IPS-18c (cell line): ENCODE measurements around the gene PNLIPRP1.

Experiments used
- H3K4me3 ChIP-seq: 2 replicates; pipeline ENCODE4 v1.7.0; 2013; ENCODE audit warnings: low read depth, mild to moderate bottlenecking, low read length, moderate library complexity; ENCODE audit not compliant: insufficient read depth
- H3K9me3 ChIP-seq: one replicate; pipeline ENCODE4 v1.6.1; 2013; ENCODE audit warnings: mild to moderate bottlenecking, low read length, moderate library complexity; ENCODE audit not compliant: control insufficient read depth, insufficient read depth

Gene PNLIPRP1

DNA sequence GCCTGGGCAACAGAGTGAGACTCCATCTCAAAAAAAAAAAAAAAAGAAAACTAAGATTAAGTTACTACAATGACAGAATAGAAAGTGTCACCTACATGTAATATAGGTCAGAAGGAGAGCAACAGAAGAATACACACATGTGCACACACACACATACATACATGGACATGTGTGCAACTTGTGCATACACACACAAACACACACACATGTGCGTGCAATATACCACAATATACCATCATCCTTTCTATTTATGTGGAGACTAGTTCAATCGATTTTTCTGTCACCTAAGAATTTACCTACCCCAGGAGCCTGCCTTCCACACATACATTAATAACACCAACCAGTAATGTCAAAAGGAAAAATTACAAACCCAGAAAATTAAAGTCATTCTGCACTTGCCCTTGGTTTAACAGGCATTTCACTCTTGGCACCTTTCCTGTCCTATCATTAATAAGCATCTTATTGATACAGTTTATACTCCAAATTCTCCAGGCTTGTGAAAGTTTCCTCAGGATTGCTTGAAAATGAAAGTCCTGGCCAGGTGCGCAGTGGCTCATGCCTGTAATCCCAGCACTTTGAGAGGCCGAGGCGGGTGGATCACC, 2.5 kb downstream of the PNLIPRP1 start:
- no peaks in the 10 kb centered on the region for H3K9me3 ChIP-seq
- no peak overlapping the region for H3K4me3 ChIP-seq

- no peak overlapping the region for H3K4me3 ChIP-seq
- H3K9me3 ChIP-seq = no peaks in the 10 kb centered on the region
These were observed 3.8 kb downstream of the PNLIPRP1 start for GRCh38 chr10:116594525-116595035.

- Histone ChIP-seq H3K9me3 (no peaks in the 10 kb centered on the region), H3K4me3 (no peak overlapping the region)
These were observed 5.3 kb downstream of the PNLIPRP1 start for GRCh38 chr10:116596062-116596461.

GRCh38 chr10:116597543-116597942, 6.8 kb downstream of the PNLIPRP1 start:
- H3K4me3 ChIP-seq = no peak overlapping the region
- no peaks in the 10 kb centered on the region for H3K9me3 ChIP-seq

- Histone ChIP-seq H3K9me3 (no peaks in the 10 kb centered on the region), H3K4me3 (no peak overlapping the region)
These were observed 7.6 kb downstream of the PNLIPRP1 start for GRCh38 chr10:116598329-116598728.

DNA sequence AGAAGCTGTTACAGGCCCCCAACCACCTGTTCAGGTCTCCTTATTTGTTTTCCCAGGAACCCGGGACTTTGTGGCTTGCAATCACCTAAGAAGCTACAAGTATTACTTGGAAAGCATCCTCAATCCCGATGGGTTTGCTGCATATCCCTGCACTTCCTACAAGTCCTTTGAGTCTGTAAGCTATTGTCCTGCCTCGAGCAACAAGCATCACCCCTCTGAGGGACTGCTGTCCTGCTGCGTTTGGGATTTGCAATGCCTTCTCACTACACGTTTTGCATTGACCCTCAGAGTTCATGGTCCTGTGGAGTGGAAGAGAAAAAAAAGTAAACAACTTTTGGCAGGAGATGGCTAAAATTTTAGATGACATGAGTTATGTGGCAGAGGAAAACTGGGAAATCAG, 9.2 kb downstream of the PNLIPRP1 start:
- H3K4me3 ChIP-seq = no peak overlapping the region
- H3K9me3 ChIP-seq = no peaks in the 10 kb centered on the region

- Histone ChIP-seq H3K9me3 (no peaks in the 10 kb centered on the region), H3K4me3 (no peak overlapping the region)
These were observed 12.1 kb downstream of the PNLIPRP1 start for GRCh38 chr10:116602648-116603400.

- H3K9me3 ChIP-seq = no peaks in the 10 kb centered on the region
These were observed 15.3 kb downstream of the PNLIPRP1 start for GRCh38 chr10:116606061-116606483.

GRCh38 chr10:116607336-116607735, 16.6 kb downstream of the PNLIPRP1 start:
- Histone ChIP-seq H3K4me3 (no peak overlapping the region), H3K9me3 (no peaks in the 10 kb centered on the region)

More at GRCh38 chr10:116606061-116606483, 15.3 kb downstream of the PNLIPRP1 start:
- H3K4me3 ChIP-seq = no peak overlapping the region

- peak overlapping the region; percentile 15 for H3K4me3 ChIP-seq
- H3K9me3 ChIP-seq = no peaks in the 10 kb centered on the region
These were observed 18.2 kb downstream of the PNLIPRP1 start for GRCh38 chr10:116608686-116609594.

DNA sequence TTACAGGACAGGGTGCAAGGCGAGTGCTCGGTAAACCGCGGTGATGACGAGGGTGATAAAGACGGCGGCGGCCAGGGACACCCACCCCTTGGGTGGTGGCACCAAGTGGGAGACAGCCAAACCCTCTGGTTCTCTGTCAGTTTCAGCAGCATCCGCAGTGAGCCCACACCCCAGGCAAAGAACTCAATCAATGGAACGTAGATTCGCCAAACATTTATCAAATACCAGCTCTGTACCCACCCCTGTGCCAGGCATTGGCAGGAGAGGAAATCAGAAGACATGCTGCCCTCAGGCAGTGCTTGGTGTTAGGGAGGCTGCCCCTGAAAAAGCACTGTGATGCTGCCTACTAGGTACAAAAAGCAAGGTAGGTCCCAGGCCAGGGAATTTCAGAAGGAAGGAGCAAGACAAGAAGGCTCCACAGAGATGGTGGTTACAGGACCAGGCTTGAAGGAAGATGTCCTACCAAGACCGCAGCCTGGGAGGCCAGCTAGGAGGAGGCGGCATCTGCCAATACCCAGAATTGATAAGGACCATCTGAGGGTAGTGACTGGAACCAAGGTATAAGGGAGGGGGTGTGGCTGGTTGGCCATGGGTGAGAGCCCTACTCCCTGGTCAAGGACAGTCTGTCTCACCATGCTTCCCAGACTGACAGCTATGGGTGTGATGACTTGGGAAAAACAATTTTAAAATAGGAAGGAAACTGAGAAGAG, 19.8 kb downstream of the PNLIPRP1 start:
- no peak overlapping the region for H3K4me3 ChIP-seq
- H3K9me3 ChIP-seq = no peaks in the 10 kb centered on the region

- no peak overlapping the region for H3K4me3 ChIP-seq
- no peaks in the 10 kb centered on the region for H3K9me3 ChIP-seq
These were observed 20.4 kb downstream of the PNLIPRP1 start for GRCh38 chr10:116611153-116611545.

GRCh38 chr10:116612107-116612769, 21.5 kb downstream of the PNLIPRP1 start:
- no peaks in the 10 kb centered on the region for H3K9me3 ChIP-seq

GRCh38 chr10:116613471-116613870, 22.7 kb downstream of the PNLIPRP1 start:
- Histone ChIP-seq H3K9me3 (no peaks in the 10 kb centered on the region), H3K4me3 (no peak overlapping the region)

More at GRCh38 chr10:116612107-116612769, 21.5 kb downstream of the PNLIPRP1 start:
- no peak overlapping the region for H3K4me3 ChIP-seq

DNA sequence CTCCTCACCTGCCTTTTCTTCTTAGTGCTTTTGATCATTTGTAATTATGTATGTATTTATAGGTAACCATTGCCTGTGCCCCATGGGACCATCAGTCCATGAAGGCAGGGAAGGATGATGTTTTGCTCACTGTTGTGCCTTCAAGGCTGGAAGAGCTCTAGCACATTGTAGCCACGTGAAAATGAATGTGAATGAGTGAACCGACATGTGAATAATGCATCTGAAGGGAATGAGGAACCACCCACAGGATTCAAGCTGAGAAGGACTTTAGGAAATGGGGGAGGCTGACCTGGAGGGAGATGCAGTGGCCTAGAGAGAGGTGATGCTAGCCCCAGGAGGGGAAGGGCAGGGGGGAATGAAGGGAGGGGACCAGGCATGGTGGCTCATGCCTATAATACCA, 24.0 kb downstream of the PNLIPRP1 start:
- Histone ChIP-seq H3K4me3 (no peak overlapping the region), H3K9me3 (no peaks in the 10 kb centered on the region)

- Histone ChIP-seq H3K9me3 (no peaks in the 10 kb centered on the region), H3K4me3 (no peak overlapping the region)
These were observed 24.5 kb downstream of the PNLIPRP1 start for GRCh38 chr10:116615199-116615776.
